GM18870 (cell line): ENCODE measurements around the gene GPN2.
"Not testable (repeated sequence)": the region's sequence is repeated elsewhere in the genome, so short reads cannot be mapped to it uniquely, and the experiment has no call there.

Experiments
- ATAC-seq: cut with Tn5 transposase; IDR thresholded peaks from one replicate; pipeline ENCODE4 v1.9.1; 2021; ENCODE audit warnings: moderate library complexity; ENCODE audit not compliant: unreplicated experiment

Gene GPN2

GRCh38 chr1:26907071-26907917 is 17.2 kb upstream of the GPN2 start:
- no peak for ATAC-seq

GRCh38 chr1:26900815-26901511 is 10.9 kb upstream of the GPN2 start:
- ATAC-seq, result no peak

- ATAC-seq, result peak; percentile 77
Observed at GRCh38 chr1:26900001-26900814, 10.1 kb upstream of the GPN2 start, which contains the start of gene GPATCH3. Gene GPATCH3, minus strand, starts transcription at chr1:26900467. Its CDS starts 25 bp downstream, at chr1:26900442.

GRCh38 chr1:26897351-26897750 is 7.3 kb upstream of the GPN2 start:
- no peak for ATAC-seq

DNA sequence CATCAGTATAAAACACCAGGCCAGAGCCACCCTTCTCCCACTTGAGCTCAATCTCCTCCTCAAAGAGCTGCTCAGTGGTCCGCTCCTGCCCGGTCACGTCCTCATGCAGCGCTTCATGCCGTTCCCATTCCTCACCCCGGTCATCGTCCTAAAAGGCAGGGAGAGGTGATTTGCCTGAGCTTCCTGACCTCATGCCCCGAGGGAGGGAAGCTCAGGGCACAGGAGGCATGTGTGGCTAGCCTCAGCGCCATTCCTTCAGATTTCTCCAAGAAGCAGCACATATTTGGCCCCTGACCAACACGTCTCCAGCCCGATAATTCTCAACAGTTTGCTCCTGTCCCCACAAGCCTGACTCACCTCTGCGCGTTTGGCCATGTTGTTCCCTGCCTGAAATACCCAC is 4.2 kb upstream of the GPN2 start:
- ATAC-seq, result no peak

- ATAC-seq, result peak; percentile 7
Observed at GRCh38 chr1:26890467-26890796, 349 bp upstream of the GPN2 start.

GRCh38 chr1:26888231-26888630 is 1.9 kb downstream of the GPN2 start:
- no peak for ATAC-seq

DNA sequence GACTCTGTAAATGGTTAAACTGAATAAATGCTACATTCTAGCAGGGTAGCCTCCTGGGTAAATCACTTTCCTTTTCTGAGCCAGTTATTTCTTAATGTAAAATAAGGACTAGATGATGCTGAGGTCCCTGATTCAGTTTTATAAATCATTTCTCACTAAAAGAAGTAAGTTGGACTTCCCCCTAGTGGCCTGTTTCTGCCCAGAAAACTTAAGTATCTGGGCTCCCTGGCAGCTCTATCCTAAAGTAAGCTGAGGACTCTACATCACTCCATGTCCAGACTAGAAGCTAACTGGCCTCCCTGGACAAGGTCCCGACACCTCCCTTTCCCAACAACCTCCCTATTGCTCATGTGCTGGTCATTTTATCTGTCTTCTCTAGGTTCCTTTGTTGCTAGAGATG is 3.0 kb downstream of the GPN2 start:
- ATAC-seq, result no peak

DNA sequence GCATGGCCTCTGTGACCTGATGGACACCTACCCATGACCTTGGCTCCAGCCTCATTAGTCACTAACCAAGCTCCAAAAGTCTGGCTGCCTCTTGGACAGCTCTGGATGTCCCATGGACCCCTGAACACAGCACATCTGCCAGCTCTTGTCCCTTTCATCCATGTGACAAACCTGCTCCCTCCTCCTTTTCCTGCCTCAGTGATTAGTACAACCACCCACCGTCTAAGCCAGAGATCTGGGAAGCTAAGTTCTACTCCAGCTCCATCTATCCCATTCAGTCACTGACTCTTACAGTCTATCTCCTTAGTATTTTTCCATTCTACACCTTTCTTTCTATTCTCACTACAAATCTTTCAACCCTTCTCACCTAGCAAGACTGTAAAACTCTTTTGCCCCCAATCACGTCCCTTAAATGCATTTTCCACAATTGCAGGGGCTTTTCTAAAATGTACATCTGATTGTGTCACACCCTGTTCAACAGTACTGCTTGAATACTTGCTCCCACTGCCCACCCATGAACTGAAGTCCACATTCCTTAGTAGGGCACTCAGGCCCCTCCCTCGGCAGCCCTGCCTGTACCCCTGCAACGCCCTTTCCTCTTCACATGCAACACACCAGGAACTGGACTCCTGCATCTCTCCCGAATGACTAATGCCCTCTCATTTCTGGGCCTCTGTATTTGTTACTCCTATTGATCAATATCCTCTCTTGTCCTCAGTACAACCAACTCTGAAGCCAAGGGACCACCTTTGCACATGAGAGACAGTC is 7.2 kb downstream of the GPN2 start:
- no peak for ATAC-seq

DNA sequence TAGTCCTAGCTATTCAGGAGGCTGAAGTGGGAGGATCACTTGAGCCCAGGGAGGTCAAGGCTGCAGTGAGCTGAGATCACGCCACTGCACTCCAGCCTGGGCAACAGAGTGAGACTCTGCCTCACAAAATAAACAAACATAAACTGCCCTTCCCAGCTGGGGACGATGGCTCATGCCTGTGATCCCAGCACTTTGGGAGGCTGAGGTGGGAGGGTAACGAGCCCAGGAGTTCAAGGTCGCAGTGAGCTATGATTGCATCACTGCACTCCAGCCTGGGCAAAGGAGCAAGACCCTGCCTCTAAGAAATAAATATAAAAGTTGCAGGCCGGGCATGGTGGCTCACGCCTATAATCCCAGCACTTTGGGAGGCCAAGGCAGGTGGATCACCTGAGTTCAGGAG is 8.5 kb downstream of the GPN2 start:
- not testable (repeated sequence) for ATAC-seq

DNA sequence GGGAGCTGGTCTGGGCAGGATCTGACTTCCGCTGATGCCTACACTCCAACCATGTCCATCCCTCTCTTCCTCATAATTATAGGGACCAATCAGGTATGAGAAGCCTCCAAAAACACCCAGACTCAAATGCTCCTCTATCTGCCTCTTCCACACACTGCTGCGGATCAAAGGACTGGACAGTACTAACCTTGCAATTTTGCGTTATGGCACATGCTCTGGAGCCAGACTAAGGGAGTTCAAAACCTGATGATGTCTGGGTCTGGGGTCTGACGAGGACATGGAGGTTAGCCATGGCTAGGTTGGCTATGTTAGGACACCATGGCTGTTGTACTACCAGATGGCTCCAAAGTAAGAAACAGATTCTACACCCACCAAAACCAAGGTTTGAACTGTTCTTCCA is 10.3 kb downstream of the GPN2 start:
- ATAC-seq, result no peak

DNA sequence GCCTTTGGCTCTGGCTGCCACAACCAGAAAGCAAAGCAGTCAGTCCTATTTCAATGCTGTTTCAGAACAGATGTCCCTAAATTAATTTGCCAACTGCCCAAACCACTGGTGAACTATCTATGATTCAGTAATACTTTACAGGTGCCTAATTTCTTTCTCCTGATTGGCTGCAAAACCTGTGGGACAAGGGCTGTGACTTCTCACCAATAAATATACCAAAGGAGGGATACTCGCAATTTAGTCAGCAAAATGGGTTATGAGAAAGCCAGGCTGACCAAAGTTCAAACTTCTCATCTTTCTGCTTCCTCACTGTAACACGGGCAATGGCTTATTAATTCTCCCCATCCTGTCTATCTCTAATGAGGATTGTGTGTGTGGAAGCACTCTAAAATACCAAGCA is 12.8 kb downstream of the GPN2 start:
- no peak for ATAC-seq

GRCh38 chr1:26874896-26875295 is 15.2 kb downstream of the GPN2 start:
- ATAC-seq, result no peak

GRCh38 chr1:26873097-26873496 is 17.0 kb downstream of the GPN2 start:
- ATAC-seq, result not testable (repeated sequence)

- peak; percentile 76 for ATAC-seq
Observed at GRCh38 chr1:26864610-26865480, 25.2 kb downstream of the GPN2 start.

- ATAC-seq, result no peak
Observed at GRCh38 chr1:26863685-26864077, 26.4 kb downstream of the GPN2 start.

- ATAC-seq, result no peak
Observed at GRCh38 chr1:26862781-26863684, 27.1 kb downstream of the GPN2 start, which contains the start of gene SFN. Gene SFN, plus strand, starts transcription at chr1:26863149. Its CDS starts 64 bp downstream, at chr1:26863213.

DNA sequence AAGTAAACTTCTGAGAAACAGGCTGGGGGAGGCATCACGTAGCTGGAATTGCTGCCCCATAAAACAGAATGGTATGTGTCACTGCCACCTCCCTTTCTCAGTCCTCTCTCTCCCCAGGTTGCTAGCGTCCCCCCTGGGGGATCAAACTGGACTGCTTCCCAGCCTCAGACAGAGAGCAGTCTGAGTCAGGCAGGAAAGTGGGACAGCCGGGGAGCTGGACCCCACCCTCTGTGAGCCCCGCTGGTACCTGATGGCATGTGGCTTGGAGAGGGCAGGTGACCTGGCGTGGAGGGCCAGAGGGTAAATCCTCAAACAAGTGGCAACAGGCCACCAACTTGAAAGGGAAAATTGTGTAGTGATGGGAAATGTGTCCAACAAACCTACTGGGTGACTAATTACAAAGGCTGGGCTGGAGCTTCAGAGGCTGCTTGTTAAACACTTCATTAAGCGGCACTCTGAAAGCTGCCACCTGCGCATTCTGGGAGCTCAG is 28.1 kb downstream of the GPN2 start:
- ATAC-seq, result no peak
